GM13976 (cell line): ENCODE results near the gene FAM53A.

Experiments used
- DNase-seq: peaks from one replicate; pipeline ENCODE4 v3.0.0; 2012; ENCODE audit warnings: low spot score
- in situ Hi-C: fragments of 300-500 bp; cut with MboI; formaldehyde crosslinking; loops from one replicate; pipeline ENCODE4 v1.12.0; 2022; ENCODE audit warnings: low sequenced_read_pairs, mixed read lengths, inconsistent platforms; ENCODE audit not compliant: unreplicated experiment
- TF ChIP-seq, protein P1 (sequence below): IDR thresholded peaks from 2 replicates; pipeline ENCODE4 v1.5.1; 2012; ENCODE audit warnings: borderline replicate concordance, mild to moderate bottlenecking; ENCODE audit not compliant: insufficient read depth; ENCODE audit errors: extremely low read depth, missing control alignments, control extremely low read depth

Gene FAM53A

DNA sequence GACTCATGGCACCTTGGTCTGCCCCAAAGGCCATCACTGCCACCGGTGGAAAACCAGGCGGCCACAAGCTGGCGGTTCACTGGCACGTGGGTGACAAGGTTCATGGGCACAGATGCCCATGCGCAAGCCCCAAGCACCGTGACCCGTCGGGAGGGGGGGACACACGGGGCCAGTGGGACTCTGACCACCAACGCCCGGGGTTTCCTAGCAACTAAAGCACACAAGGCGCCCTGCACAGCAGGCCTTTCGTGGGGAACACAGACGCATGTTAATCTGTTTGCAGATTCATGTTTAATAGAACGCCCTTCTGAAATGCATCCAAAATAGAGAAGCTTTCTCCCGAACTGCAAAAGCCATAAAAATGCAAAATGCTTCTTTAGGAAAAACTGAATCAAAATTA lies 43.9 kb downstream of the FAM53A start:
- in situ Hi-C loops, result no loop called here
- TF ChIP-seq, protein P1, sequence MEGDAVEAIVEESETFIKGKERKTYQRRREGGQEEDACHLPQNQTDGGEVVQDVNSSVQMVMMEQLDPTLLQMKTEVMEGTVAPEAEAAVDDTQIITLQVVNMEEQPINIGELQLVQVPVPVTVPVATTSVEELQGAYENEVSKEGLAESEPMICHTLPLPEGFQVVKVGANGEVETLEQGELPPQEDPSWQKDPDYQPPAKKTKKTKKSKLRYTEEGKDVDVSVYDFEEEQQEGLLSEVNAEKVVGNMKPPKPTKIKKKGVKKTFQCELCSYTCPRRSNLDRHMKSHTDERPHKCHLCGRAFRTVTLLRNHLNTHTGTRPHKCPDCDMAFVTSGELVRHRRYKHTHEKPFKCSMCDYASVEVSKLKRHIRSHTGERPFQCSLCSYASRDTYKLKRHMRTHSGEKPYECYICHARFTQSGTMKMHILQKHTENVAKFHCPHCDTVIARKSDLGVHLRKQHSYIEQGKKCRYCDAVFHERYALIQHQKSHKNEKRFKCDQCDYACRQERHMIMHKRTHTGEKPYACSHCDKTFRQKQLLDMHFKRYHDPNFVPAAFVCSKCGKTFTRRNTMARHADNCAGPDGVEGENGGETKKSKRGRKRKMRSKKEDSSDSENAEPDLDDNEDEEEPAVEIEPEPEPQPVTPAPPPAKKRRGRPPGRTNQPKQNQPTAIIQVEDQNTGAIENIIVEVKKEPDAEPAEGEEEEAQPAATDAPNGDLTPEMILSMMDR, result no peak
- no peak for DNase-seq

DNA sequence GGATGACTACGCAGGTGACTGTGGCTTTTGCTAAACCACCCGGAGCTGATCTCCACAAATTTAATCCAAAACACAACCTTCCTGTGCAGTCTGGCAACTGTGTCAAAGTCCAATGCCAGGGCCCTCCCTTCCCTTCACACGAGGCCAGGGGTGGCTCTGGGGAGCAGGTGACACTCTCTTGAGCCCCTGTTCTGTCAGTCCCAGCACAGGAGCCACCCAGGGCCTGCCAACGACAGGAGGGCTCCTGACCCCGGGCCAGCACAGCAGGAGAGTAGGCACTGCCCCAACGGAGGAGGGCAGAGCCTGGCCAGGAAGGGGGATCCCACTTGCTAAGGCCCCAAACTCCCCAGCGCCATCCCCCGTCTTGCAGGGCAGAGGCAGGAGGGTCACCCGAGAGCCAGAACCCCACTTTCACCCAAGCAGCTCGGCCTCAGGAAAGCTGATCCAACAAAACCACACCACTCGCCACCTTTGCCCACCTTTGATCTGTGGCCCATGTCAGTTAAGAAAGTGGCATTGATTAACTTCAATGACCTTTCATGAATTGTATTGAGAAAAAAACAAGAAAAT lies 44.7 kb downstream of the FAM53A start:
- TF ChIP-seq, protein P1, result no peak
- no peak for DNase-seq
- in situ Hi-C loops, result no loop called here

DNA sequence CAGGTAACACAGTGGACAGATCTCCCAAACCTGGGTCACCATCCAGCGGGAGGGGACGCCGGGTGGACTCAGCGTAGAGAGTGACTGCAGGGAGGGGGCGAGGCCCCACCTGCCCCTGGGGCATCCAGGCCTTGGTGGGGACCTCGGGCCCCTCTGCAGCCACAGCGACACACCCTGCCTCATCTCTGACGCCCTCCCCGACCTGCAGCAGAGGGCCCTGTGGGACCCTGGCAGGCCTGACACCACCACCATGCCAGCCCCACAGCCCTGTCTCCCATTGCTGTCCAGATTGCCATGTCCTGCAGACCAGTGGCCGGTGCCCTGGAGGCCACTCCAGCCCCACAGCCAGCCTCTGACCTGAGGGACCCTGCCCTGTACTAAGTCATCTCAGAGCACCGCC lies 45.2 kb downstream of the FAM53A start:
- DNase-seq, result no peak
- in situ Hi-C loops, result no loop called here
- TF ChIP-seq, protein P1, result no peak

DNA sequence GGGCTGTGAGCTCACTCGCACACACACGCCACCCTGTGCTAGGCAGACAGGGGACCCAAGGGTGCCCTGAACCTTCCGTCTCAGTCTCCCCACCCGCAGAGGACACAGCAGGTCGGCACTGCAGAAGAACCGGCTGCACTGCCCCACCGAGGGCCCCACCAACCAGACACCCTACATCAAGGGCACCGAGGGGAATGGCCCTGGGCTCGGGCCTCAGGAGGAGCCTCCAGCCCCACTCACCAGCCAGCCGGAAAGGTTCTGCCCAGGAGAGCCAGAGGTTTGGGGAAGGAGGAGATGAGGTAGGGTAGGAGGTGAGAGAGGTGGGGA lies 45.9 kb downstream of the FAM53A start:
- TF ChIP-seq, protein P1, result no peak
- in situ Hi-C loops, result no loop called here
- no peak for DNase-seq

DNA sequence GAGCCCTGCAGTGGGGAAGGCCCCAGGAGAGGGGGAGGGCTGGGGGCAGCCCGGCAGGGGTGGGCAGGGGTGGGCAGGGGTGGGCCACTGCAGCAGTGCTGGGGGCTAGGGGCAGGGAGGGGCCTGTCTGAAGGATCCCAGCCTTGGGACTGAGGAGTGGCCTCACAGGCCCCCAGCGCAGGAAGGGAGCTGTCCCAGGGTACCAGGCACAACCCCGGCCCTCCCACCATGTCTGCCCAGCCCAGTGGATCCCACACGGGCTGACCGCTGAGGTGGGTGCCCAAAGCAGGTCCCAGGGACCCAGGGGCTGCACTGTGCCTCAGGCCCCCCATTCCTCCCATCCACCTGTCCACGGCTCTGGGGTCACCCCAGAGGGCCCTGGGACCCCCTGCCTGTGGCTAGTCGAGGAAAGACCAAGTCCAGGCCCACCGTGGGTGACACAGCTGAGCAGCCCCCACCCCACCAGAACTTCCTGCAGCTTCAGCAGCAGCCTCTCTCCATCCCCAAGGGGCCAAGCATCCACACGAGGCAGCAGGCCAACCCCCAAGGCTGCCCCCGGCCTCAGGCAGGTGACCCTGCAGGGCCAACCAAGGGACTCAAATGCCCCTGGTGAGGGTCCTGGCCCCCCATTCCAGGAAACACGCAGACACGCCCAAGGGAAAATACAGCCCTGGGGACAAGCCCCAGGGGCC lies 46.4 kb downstream of the FAM53A start:
- no peak for DNase-seq
- in situ Hi-C loops, result no loop called here
- TF ChIP-seq, protein P1, result no peak

DNA sequence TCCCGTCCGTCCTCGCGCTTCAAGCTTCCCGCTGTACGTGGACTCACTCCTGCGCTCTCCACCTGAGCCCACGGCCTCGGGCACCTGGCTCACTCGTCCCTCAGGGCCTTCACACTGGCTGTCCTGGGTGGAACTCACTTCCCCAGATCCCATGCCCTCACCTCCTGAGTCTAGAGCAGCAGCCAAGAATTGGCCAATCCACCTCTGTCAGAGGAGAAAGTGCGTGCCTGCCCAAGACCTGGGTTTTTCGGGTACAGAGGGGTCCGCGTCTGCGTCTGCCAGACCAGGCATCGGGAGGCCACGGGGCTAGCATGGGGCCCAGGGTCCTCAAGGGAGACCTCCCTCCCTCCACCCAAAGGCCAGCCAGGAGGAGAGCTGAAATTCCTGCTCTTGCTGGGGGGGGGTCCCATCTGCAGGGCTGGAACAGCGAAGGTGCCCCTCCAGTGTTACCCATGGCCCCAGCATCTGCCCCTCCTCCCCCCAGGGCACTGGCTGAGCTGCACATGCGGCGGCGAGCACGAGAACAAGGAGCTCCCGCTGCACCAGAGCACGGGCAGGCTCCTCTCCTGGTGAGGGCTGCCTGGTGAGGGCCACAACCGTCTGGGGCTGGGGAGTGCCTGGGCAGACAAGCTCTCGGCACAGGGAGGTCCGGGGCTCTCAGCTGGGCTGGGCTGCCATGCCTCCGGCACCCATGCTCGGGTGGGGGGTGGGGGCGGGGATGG lies 47.5 kb downstream of the FAM53A start:
- TF ChIP-seq, protein P1, result no peak
- no peak for DNase-seq
- in situ Hi-C loops, result no loop called here
